ENCODE results near the gene P3H4. TPM values are rescaled to one million over a fixed set of nuclear protein-coding genes. Genes with fewer than 3 reads are reported as not detected.
"Not testable (repeated sequence)": the region's sequence is repeated elsewhere in the genome, so short reads cannot be mapped to it uniquely, and the experiment has no call there.

P3H4 gene
- total RNA-seq (39.7 TPM), polyA plus RNA-seq (ENCODE audit: insufficient read depth in 1 of 8, insufficient read length in 8 of 8, low replicate concordance in 1 of 8) (10 to 100 TPM; 35.5 to 68.4 (median 47.0) TPM)
- long read RNA-seq, donor 1, partial matches to known transcripts: 0 of 4 reads
- long read RNA-seq, donor 1, other reads (novel, unspliced or antisense): 0 of 4 reads
- long read RNA-seq, donor 2, partial matches to known transcripts: 0 of 1 reads
- long read RNA-seq, donor 2, other reads (novel, unspliced or antisense): 0 of 1 reads
- long read RNA-seq, donor 3, transcript P3H4-202 (8 exons, 2,601 nt): major isoform, 15 of 168 reads
- long read RNA-seq, donor 3, partial matches to known transcripts: 112 of 168 reads
- long read RNA-seq, donor 3, other reads (novel, unspliced or antisense): 40 of 168 reads
- long read RNA-seq, donor 4, transcript P3H4-202 (8 exons, 2,601 nt): major isoform, 10 of 58 reads
- long read RNA-seq, donor 4, partial matches to known transcripts: 30 of 58 reads
- long read RNA-seq, donor 4, other reads (novel, unspliced or antisense): 16 of 58 reads
- long read RNA-seq, donor 5, transcript P3H4-202 (8 exons, 2,601 nt): major isoform, 37 of 372 reads
- long read RNA-seq, donor 5, partial matches to known transcripts: 266 of 372 reads
- long read RNA-seq, donor 5, other reads (novel, unspliced or antisense): 62 of 372 reads
- long read RNA-seq, donor 6, transcript P3H4-202 (8 exons, 2,601 nt): major isoform, 17 of 253 reads
- long read RNA-seq, donor 6, partial matches to known transcripts: 234 of 253 reads
- long read RNA-seq, donor 6, other reads (novel, unspliced or antisense): 0 of 253 reads
- long read RNA-seq, donor 7, transcript P3H4-202 (8 exons, 2,601 nt): major isoform, 17 of 20 reads
- long read RNA-seq, donor 7, partial matches to known transcripts: 0 of 20 reads
- long read RNA-seq, donor 7, other reads (novel, unspliced or antisense): 0 of 20 reads
- long read RNA-seq, donor 8, partial matches to known transcripts: 0 of 5 reads
- long read RNA-seq, donor 8, other reads (novel, unspliced or antisense): 0 of 5 reads
- long read RNA-seq, donor 9, transcript P3H4-202 (8 exons, 2,601 nt): major isoform, 7 of 7 reads
- long read RNA-seq, donor 9, partial matches to known transcripts: 0 of 7 reads
- long read RNA-seq, donor 9, other reads (novel, unspliced or antisense): 0 of 7 reads
- long read RNA-seq, donor 10, transcript P3H4-202 (8 exons, 2,601 nt): major isoform, 8 of 11 reads
- long read RNA-seq, donor 10, partial matches to known transcripts: 0 of 11 reads
- long read RNA-seq, donor 10, other reads (novel, unspliced or antisense): 0 of 11 reads
- long read RNA-seq, donor 11, transcript P3H4-202 (8 exons, 2,601 nt): major isoform, 22 of 199 reads
- long read RNA-seq, donor 11, partial matches to known transcripts: 155 of 199 reads
- long read RNA-seq, donor 11, other reads (novel, unspliced or antisense): 22 of 199 reads

DNA sequence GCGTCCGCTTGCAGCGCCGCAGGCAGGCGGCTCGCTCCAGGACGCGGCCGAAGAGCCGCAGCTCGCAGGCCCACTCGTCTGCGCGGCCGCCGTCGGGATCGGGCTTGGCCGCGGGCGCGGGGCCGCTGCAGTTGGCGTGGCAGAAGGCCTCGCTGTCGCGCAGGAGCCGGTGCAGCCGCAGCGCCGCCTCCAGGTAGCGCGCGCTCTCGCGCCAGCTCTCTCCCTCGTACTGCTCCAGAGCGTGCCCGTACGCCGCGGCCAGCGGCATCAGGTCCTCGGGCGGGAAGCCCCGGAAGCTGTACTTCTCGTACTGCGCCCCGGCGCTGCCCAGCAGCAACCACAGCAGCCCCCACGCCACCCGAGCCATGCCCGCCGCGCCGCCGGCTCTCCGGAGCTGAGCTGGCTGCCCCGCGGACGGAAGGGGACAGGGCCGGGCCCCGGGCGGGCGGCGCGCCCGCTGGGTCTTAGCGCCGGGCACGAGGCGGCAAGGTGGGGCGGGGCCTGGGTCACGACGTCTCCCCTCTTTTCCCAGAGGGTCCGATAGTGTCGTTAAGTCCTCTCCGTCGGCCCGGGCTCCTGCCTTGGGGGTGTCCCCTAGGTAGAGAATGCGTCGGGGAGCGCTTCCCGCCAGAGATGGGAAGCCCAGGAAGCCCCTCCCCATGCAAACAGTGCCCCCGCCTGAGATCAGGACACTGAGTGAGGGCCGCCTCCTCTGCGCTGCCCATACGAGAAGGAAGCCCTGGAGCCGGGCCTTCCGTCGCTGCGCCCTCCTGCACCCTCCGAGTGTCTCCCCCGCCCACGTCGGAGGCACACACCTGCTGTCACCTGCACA, at the start of gene P3H4:
P3H4 (minus strand) TSS at position 401 of the 832 bp plus-strand sequence; CDS start at position 367, 34 bp downstream.
- DNase-seq: peak; percentile 93

DNA sequence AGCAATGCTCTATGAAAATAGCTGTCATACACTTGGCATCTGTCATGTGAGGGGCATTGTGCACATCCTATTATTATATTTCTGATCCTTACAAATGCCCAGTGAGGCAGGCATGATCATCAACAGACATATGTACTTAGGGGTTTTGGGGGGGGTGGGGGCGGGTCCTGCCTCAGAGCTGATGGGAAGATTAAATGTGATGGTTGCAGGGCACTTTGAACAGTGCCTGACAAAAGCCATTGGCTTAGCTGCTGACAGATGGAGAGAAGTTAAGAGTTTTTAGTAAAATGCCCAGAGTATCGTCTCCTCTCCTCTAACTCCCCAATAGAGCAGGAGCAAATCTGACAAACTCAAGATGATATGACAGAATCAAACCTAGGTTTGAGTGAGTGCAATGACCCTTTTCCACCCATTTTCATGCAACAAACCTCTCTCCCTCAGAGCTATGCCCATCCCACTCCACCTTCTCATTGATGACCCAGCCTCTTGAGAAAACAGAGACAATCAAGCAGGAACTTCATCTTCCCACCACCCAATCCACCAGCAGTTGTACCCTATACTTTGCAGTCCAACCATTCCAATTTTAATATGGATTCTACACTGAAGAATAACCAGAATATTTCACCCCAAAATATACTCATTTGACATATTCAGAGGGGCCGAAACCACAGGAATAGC, 48.6 kb upstream of the P3H4 start:
- DNase-seq: no peak
- Histone ChIP-seq H3K4me3 (ENCODE audit: low read length) (no peak overlapping the region), H3K4me1 (ENCODE audit: control insufficient read depth, insufficient read depth, low read length) (peaks cover 16% of the 10 kb centered on the region), H3K27ac (ENCODE audit: low read length) (no peak overlapping the region), H3K27me3 (ENCODE audit: control insufficient read depth, insufficient read depth, low read length) (no peaks in the 10 kb centered on the region), H3K36me3 (ENCODE audit: control insufficient read depth, insufficient read depth, low read length) (no peaks in the 10 kb centered on the region), H3K9me3 (replicated peaks; ENCODE audit: control insufficient read depth, low read depth, low read length) (no peaks in the 10 kb centered on the region)
- WGBS (ENCODE audit: insufficient coverage): 100% methylated on average over 1 of the region's 3 CpGs

More for the DNA sequence above, at the start of gene P3H4:
- peaks cover 33% of the 10 kb centered on the region for H3K4me1 ChIP-seq (ENCODE audit: control insufficient read depth, insufficient read depth, low read length)
- no peaks in the 10 kb centered on the region for H3K9me3 ChIP-seq (replicated peaks; ENCODE audit: control insufficient read depth, low read depth, low read length)
- WGBS (ENCODE audit: insufficient coverage): under 1% methylated on average over 91 of the region's 96 CpGs
- peaks cover 27% of the 10 kb centered on the region for H3K36me3 ChIP-seq (ENCODE audit: control insufficient read depth, insufficient read depth, low read length)
- H3K4me3 ChIP-seq (ENCODE audit: low read length): peak within 1 kb of the TSS; percentile 83
- H3K27ac ChIP-seq (ENCODE audit: low read length): peak within 1 kb of the TSS; percentile 90
- peaks cover 2% of the 10 kb centered on the region for H3K27me3 ChIP-seq (ENCODE audit: control insufficient read depth, insufficient read depth, low read length)

DNA sequence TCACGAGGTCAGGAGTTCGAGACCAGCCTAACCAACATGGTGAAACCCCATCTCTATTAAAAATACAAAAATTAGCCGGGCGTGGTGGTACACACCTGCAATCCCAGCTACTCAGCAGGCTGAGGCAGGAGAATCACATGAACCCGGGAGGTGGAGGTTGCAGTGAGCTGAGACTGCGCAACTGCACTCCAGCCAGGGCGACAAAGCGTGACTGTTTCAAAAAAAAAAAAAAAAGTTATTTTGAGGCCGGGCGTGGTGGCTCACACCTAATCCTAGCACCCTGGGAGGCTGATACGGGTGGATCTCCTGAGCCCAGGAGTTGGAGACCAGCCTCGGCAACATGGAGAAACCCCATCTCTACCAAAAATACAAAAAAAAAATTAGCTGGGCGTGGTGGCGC, 39.6 kb upstream of the P3H4 start:
- H3K9me3 ChIP-seq (replicated peaks; ENCODE audit: control insufficient read depth, low read depth, low read length); H3K4me1 ChIP-seq (ENCODE audit: control insufficient read depth, insufficient read depth, low read length); H3K4me3 ChIP-seq (ENCODE audit: low read length); DNase-seq; H3K27ac ChIP-seq (ENCODE audit: low read length); H3K27me3 ChIP-seq (ENCODE audit: control insufficient read depth, insufficient read depth, low read length): not testable (repeated sequence)
- WGBS (ENCODE audit: insufficient coverage): 100% methylated on average over 1 of the region's 14 CpGs
- H3K36me3 ChIP-seq (ENCODE audit: control insufficient read depth, insufficient read depth, low read length): peaks cover 25% of the 10 kb centered on the region

DNA sequence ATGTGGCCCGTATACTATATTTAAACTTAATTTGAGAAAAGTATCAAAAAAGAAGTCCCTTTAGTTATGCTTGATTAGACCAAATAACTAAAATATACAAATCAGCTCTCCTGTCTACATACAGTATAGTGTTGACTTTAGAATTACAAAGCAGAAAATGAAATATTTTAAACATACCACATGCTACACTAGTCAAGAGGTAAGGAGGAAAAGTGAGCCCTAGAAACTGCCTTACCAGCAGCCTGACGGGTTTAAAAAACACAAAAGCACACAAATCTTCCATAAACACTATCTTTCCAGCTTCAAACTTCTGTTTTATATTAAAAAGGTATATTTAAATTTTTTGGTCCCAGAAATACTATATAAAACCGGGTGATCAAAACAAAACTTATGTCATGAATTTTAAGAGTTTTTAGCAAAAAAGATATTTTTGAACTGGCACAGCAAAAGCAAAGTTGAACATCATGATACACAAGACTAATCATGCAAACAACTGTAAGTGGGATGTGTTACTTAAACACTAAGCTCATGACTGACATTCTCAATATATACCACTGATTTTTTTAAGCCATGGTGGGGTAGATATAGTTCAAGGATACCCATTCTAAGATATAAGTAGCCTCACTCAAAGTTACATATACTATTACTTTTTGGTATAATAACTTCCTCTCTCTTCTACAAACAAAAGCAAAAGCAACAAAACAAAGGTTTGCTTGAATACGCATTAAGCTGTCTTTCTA, 37.7 kb upstream of the P3H4 start:
- WGBS (ENCODE audit: insufficient coverage): no CpG with 5 or more reads among the region's 4 CpGs
- no peak for DNase-seq
- no peak overlapping the region for H3K4me3 ChIP-seq (ENCODE audit: low read length)
- H3K4me1 ChIP-seq (ENCODE audit: control insufficient read depth, insufficient read depth, low read length): no peaks in the 10 kb centered on the region
- H3K27me3 ChIP-seq (ENCODE audit: control insufficient read depth, insufficient read depth, low read length): no peaks in the 10 kb centered on the region
- peaks cover 21% of the 10 kb centered on the region for H3K36me3 ChIP-seq (ENCODE audit: control insufficient read depth, insufficient read depth, low read length)
- no peaks in the 10 kb centered on the region for H3K9me3 ChIP-seq (replicated peaks; ENCODE audit: control insufficient read depth, low read depth, low read length)
- H3K27ac ChIP-seq (ENCODE audit: low read length): no peak overlapping the region

GRCh38 chr17:41848788-41849187, 37.0 kb upstream of the P3H4 start:
- Histone ChIP-seq H3K27ac (ENCODE audit: low read length) (no peak overlapping the region), H3K36me3 (ENCODE audit: control insufficient read depth, insufficient read depth, low read length) (peaks cover 15% of the 10 kb centered on the region), H3K4me1 (ENCODE audit: control insufficient read depth, insufficient read depth, low read length) (no peaks in the 10 kb centered on the region), H3K27me3 (ENCODE audit: control insufficient read depth, insufficient read depth, low read length) (no peaks in the 10 kb centered on the region), H3K4me3 (ENCODE audit: low read length) (no peak overlapping the region), H3K9me3 (replicated peaks; ENCODE audit: control insufficient read depth, low read depth, low read length) (no peaks in the 10 kb centered on the region)
- WGBS (ENCODE audit: insufficient coverage): no CpG with 5 or more reads among the region's 4 CpGs
- DNase-seq: no peak

GRCh38 chr17:41844971-41845370, 33.2 kb upstream of the P3H4 start:
- WGBS (ENCODE audit: insufficient coverage): no CpG with 5 or more reads among the region's 6 CpGs
- H3K4me1 ChIP-seq (ENCODE audit: control insufficient read depth, insufficient read depth, low read length): no peaks in the 10 kb centered on the region
- H3K36me3 ChIP-seq (ENCODE audit: control insufficient read depth, insufficient read depth, low read length): peaks cover 7% of the 10 kb centered on the region
- H3K27ac ChIP-seq (ENCODE audit: low read length): no peak overlapping the region
- H3K9me3 ChIP-seq (replicated peaks; ENCODE audit: control insufficient read depth, low read depth, low read length): no peaks in the 10 kb centered on the region
- H3K27me3 ChIP-seq (ENCODE audit: control insufficient read depth, insufficient read depth, low read length): no peaks in the 10 kb centered on the region
- H3K4me3 ChIP-seq (ENCODE audit: low read length): no peak overlapping the region
- DNase-seq: no peak

GRCh38 chr17:41840781-41841180, 29.0 kb upstream of the P3H4 start:
- not testable (repeated sequence) for H3K4me3 ChIP-seq (ENCODE audit: low read length); DNase-seq; H3K36me3 ChIP-seq (ENCODE audit: control insufficient read depth, insufficient read depth, low read length); H3K4me1 ChIP-seq (ENCODE audit: control insufficient read depth, insufficient read depth, low read length); H3K9me3 ChIP-seq (replicated peaks; ENCODE audit: control insufficient read depth, low read depth, low read length); H3K27me3 ChIP-seq (ENCODE audit: control insufficient read depth, insufficient read depth, low read length); H3K27ac ChIP-seq (ENCODE audit: low read length)
- 92% methylated on average over 3 of the region's 6 CpGs for WGBS (ENCODE audit: insufficient coverage)

GRCh38 chr17:41839448-41839847, 27.7 kb upstream of the P3H4 start:
- peaks cover 15% of the 10 kb centered on the region for H3K4me1 ChIP-seq (ENCODE audit: control insufficient read depth, insufficient read depth, low read length)
- not testable (repeated sequence) for H3K36me3 ChIP-seq (ENCODE audit: control insufficient read depth, insufficient read depth, low read length); H3K9me3 ChIP-seq (replicated peaks; ENCODE audit: control insufficient read depth, low read depth, low read length); H3K27ac ChIP-seq (ENCODE audit: low read length); H3K4me3 ChIP-seq (ENCODE audit: low read length); H3K27me3 ChIP-seq (ENCODE audit: control insufficient read depth, insufficient read depth, low read length); DNase-seq
- WGBS (ENCODE audit: insufficient coverage): no CpG with 5 or more reads among the region's 2 CpGs
